NCI-H82 treated with DMSO at 0.1 percent for 48 hours (cell line): ENCODE data around the gene HAT1.
"Not testable (repeated sequence)": the region's sequence is repeated elsewhere in the genome, so short reads cannot be mapped to it uniquely, and the experiment has no call there.

Source experiments
- DNase-seq: peaks from one replicate; lab custom pipeline; 2025; ENCODE audit not compliant: unreplicated experiment; lab: John Stamatoyannopoulos, UW

HAT1 gene

GRCh38 chr2:171972329-171972982 is 50.2 kb downstream of the HAT1 start:
- DNase-seq: no peak

DNA sequence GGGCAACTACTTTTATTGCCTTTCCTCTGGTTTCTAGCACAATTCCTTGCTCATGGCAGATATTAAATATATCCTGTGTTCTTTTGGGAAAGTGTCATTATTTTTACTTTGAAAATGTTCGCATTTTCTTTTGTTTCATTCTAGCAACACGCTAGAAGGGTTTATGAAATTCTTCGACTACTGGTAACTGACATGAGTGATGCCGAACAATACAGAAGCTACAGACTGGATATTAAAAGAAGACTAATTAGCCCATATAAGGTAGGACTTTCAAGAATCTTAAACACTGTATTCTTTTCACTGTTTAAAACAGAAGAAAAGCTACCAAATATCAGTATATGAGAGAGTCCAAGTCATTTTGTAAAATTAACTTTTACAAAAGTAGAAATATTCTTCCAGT is 56.8 kb downstream of the HAT1 start:
- DNase-seq: no peak

DNA sequence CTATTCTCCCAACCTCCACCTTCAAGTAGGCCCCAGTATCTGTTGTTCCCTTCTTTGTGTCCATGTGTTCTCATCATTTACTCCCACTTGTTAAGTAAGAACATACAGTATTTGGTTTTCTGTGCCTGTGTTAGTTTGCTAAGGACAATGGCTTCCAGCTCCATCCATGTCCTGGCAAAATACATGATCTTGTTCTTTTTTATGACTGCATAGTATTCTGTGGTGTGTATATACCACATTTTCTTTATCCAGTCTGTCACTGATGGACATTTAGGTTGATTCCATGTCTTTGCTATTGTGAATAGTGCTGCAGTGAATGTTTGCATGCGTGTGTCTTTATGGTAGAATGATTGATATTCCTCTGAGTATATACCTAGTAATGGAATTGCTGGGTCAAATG is 61.7 kb downstream of the HAT1 start:
- DNase-seq: not testable (repeated sequence)

GRCh38 chr2:171985076-171985475 is 62.8 kb downstream of the HAT1 start:
- no peak for DNase-seq

- no peak for DNase-seq
Observed at GRCh38 chr2:171986778-171987177, 64.5 kb downstream of the HAT1 start.

- DNase-seq: no peak
Observed at GRCh38 chr2:171991027-171991426, 68.8 kb downstream of the HAT1 start.

DNA sequence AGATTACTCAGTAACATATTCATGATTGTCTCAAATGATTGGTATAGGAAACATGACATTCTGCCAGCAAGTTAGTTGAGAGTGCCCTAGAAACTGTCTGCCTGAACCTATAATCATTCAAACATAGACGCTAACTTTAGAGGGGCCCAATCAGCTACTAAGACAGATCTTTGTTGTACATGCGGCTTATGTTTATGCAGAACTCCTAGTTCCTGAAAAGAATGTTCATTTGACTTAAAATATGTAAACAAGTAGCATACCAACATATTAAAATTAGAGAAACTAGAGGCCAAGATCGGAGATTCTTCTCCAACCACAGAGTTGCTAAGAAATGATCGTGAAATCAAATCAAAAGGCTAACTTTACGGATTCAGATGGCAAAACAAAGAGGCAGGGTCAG is 73.3 kb downstream of the HAT1 start:
- no peak for DNase-seq

GRCh38 chr2:171996021-171996420 is 73.8 kb downstream of the HAT1 start:
- DNase-seq: no peak

DNA sequence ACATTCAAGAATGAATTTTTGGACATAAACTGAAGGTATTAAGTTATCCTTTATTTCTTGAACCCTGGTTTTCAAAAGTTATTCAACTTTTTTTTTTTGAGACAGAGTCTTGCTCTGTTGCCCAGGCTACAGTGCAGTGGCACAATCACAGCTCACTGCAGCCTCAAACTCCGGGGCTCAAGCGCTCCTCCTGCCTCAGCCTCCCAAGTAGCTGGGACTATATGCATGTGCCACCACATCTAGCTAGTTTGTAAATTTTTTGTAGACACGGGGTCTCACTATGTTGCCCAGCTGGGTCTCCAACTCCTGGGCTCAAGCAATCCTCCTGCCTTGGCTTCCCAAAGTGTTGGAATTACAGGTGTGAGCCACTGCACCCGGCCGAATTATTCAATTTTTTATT is 74.8 kb downstream of the HAT1 start:
- not testable (repeated sequence) for DNase-seq

GRCh38 chr2:171999161-171999560 is 76.9 kb downstream of the HAT1 start:
- no peak for DNase-seq

GRCh38 chr2:171999604-172000469 is 77.6 kb downstream of the HAT1 start, which contains the start of gene METAP1D:
Gene METAP1D, plus strand, starts transcription at chr2:171999953. Its CDS starts 17 bp downstream, at chr2:171999970.
- peak; percentile 82 for DNase-seq

- no peak for DNase-seq
Observed at GRCh38 chr2:172000696-172001361, 78.6 kb downstream of the HAT1 start.

DNA sequence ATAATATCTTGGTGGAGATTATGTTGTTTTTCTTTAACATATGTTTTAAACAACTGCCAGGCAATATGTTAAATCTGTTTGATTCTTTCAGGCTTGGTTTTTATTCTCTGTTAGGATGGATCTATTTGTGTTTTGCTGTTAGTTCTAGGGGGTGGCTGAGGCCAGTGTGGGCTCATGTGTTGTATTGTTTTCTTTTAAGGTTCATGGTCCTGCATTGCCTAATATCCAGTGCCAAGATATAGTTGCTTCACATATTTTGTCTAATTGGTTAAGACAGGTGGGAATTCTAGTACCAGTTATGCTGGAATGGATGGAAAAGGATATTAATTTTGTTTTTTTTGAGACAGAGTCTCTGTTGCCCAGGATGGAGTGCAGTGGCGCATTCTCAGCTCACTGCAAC is 85.1 kb downstream of the HAT1 start:
- no peak for DNase-seq

- DNase-seq: no peak
Observed at GRCh38 chr2:172009823-172010222, 87.6 kb downstream of the HAT1 start.

DNA sequence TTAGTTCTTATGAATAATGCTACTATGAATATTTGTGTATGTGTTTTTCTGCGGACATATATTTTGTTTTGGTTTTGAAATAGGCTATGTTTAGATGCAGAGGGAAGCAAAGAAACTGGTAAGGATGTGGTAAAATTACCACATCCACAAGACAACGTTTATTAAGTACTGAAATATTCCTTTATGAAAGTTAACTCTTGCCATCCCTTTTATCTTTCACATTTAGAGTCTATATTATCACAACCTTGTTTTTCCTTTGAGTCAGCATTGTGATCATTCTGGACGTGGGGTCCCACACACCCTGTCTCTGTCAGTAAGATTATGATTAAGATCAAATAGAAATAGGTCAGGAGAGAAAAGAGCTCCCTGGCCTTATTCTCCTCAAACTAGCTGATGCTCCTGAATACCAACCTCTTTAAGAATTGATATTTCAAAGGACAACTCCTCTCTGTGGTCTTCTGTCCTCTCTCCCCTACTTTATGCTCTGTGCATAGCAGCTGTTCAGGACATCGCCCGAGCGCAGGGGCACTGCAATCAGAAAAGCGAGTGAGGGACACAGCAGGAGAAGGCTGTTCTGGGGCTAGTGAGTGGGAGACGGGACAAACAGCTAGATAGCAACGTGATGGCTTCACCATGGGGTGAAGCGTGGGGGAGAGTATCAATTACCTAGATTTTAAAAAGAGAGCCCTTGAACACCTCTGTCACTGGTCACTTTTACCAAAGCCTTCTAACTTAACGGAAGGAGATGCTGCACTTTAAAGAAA is 89.7 kb downstream of the HAT1 start:
- DNase-seq: no peak

- DNase-seq: no peak
Observed at GRCh38 chr2:172012677-172013391, 90.6 kb downstream of the HAT1 start.

GRCh38 chr2:172013396-172013795 is 91.1 kb downstream of the HAT1 start:
- no peak for DNase-seq

GRCh38 chr2:172021074-172021931 is 99.0 kb downstream of the HAT1 start:
- DNase-seq: no peak

GRCh38 chr2:172021955-172022354 is 99.7 kb downstream of the HAT1 start:
- no peak for DNase-seq

- no peak for DNase-seq
Observed at GRCh38 chr2:172031536-172031935, 109.3 kb downstream of the HAT1 start.
